GM19395 (cell line): Measurements from ENCODE around the gene OTOA.
"Not testable (repeated sequence)": the region's sequence is repeated elsewhere in the genome, so short reads cannot be mapped to it uniquely, and the experiment has no call there.

Source experiments
- ATAC-seq: cut with Tn5 transposase; IDR thresholded peaks from one replicate; pipeline ENCODE4 v1.9.1; 2021; ENCODE audit warnings: mild to moderate bottlenecking, moderate library complexity; ENCODE audit not compliant: unreplicated experiment

The OTOA gene

DNA sequence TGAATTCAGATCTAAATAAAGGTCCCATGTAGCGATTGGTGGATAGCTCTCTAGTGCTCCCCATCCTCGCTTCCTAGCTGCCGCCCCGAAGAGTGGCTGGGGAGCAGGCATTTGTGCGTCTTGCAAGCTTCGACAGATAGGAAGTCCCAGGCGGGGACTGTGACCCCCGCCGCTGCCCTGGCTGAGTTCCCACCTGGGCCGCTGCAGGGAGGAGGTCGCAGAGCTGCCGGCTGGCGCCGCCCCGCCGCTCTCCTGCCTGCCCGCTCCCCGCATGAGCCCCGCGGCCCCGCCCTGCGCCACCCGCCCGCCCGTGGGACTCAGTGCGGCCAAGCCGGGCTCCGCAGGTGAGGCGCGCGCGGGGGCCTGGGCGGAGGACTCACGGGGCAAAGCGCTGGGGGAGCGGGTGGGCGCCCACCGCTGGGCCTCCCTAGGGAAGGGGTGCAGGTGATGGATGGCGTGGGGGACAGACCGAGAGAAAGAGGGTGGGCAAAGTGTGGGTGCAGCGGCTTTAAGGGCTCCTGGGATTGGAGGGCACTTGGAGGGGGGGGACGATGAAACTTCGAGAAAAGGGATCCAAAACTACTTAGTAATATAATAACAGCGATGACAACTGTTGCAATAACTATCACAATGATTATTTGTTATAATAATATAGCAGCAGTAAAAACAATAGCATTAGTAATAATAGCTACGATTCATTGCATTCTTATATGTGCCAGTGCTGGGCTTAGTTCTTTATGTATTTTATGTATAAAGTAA, at the start of gene OTOA:
TSS of gene OTOA (plus strand) at position 80 of the 759 bp plus-strand sequence. CDS start 14,547 bp downstream, outside the sequence.
- ATAC-seq = no peak

DNA sequence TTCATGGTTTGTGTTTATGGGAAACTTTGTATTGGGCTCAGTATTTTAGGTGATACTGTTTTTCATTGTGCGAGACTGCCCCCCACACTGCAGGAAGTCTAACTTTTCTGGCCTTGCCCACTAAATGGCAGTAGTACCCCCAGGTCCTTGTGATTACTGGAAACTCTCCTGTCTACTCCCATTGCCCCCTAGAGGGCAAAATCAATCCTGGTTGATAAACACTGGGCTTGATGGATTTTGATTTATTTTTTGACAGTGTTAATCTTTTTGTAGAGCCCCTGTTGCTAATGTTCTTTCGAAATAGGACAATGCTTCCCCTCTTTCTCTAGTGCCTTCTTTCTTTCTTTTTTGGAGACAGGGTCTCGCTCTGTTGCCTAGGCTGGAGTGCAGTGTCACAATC, 48.9 kb upstream of the OTOA start:
- ATAC-seq = no peak

- ATAC-seq = no peak
These were observed 46.2 kb upstream of the OTOA start for GRCh38 chr16:21617607-21618006.

GRCh38 chr16:21618281-21618680, 45.5 kb upstream of the OTOA start:
- ATAC-seq = no peak

DNA sequence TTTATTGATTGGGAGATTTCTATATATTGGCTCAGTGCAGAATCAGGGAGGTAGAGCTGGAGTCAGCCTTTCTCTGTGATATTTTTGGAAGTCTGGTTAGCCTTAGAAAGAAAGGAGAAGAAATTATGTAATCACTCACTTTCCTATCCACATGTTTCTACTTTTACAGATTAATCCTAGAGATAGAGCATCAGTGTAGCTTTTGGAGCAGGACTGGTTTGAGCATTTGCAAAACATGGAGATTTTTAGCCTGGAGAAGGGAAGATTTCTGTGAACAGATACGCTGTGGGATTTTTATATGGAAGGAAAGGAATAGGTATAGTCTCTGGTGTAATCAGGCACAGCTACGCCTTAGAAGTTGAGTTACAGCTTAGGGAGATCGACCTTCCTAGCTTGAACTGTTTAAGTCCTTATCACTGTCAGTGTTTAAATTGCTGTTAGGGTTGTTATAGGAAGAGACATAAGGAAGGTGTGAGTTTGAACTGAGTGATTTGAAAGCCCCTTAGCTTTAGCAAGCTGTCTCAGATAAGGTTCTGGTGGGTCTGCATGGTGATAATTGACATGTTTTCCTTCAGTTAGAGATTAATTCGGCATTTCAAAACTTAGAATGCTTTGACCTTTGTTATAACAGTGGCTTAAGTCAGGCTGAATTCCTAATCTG, 43.9 kb upstream of the OTOA start:
- no peak for ATAC-seq

- ATAC-seq = no peak
These were observed 43.2 kb upstream of the OTOA start for GRCh38 chr16:21620592-21620991.

GRCh38 chr16:21622545-21622944, 41.2 kb upstream of the OTOA start:
- ATAC-seq = no peak

GRCh38 chr16:21625026-21625425, 38.7 kb upstream of the OTOA start:
- no peak for ATAC-seq

DNA sequence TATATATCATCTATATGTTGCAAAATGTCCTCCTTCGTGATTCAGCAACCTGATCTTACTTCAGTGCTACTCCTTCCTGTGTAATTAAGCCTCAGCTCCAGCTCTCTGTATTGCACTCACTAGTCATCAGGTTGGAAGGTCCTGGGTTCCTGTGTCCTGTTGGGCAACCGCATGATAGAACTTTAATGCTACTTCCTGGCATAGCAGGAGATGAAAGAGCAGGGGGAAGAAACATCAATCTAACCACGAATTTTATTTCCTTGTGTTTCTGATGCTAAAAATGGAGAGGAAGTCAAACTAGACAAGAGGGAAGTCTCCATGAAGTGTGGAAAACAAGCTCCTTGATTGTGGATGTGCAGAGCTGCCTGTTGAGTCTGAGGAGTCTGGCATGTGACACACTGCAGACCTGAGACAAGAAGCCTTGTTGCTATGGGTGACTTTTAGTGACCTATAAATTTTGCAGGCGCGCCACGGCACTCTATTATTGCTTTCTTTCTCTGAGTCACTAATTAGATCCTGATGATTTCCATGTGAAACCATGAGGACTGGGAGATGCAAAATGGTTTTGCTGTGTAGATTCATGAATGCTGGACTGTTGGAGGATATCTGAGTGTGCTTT, 37.0 kb upstream of the OTOA start:
- no peak for ATAC-seq

GRCh38 chr16:21628121-21628726, 35.5 kb upstream of the OTOA start:
- ATAC-seq = no peak

GRCh38 chr16:21628772-21629171, 35.0 kb upstream of the OTOA start:
- no peak for ATAC-seq

DNA sequence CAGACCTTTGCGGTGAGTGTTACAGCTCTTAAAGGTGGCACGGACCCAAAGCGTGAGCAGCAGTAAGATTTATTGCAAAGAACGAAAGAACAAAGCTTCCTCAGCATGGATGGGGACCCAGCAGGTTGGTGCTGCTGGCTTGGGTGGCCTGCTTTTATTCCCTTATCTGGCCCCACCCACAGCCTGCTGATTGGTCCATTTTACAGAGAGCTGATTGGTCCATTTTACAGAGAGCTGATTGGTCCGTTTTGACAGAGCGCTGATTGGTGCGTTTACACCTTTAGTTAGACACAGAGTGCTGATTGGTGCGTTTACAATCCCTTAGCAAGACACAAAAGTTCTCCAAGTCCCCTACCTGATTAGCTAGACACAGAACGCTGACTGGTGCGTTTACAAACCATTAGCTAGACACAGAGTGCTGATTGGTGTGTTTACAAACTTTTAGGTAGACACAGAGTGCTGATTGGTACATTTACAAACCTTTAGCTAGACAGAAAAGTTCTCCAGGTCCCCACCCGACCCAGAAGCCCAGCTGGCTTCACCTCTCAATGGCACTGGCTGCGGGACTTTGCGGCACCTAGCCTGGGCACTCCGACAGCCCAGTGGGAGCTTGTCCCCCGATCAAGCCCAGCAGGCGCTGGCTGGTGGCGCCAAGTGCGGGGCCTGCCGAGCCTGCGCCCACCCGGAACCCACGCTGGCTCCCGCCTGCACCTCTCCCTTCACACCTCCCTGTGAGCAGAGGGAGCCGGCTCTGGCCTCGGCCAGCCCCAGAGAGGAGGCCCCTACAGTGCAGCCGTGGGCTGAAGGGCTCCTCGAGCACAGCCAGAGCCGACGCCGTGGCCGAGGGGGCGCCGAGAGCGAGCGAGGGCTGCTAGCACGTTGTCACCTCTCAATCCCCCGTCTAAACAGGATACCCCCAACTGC, 33.9 kb upstream of the OTOA start:
- ATAC-seq = not testable (repeated sequence)

DNA sequence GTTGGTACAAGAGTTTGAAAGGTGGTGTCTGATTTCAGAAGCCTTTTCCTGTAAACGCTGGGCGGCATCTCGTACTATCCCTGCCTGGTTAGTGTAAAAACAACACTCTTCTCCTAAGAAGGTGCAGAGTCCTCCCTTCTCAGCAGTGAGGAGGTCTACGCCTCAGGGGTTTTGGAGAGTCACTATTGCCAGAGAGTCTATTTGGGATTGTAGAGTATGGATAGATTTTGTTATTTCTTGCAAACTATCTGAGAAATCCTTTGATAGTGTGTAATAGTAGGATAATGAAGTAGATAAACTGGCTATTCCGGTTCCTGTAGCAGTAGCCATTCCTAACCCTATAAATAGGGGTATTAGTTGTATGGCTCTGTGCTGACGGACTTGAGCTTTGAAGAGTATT, 32.9 kb upstream of the OTOA start:
- ATAC-seq = not testable (repeated sequence)

DNA sequence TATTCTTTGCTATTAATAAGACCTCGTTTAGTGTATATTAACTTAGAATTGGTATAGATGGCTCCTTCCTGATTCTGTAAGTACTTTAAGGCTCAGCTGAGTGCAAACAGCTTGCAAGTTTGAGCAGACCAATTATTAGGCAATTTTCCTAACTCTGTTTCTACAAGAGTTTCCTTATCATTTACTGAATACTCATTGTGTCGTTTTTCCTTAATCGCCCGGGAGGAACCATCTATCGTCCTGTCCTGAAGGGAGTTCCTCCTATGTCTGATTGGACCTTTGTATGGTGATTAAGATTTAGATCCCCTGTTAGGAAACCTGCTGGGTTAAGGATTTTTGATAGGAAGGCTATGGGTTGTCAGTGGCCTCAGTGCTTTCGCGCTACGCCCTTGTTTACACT, 32.4 kb upstream of the OTOA start:
- ATAC-seq = not testable (repeated sequence)

- not testable (repeated sequence) for ATAC-seq
These were observed 31.7 kb upstream of the OTOA start for GRCh38 chr16:21631951-21632575.

DNA sequence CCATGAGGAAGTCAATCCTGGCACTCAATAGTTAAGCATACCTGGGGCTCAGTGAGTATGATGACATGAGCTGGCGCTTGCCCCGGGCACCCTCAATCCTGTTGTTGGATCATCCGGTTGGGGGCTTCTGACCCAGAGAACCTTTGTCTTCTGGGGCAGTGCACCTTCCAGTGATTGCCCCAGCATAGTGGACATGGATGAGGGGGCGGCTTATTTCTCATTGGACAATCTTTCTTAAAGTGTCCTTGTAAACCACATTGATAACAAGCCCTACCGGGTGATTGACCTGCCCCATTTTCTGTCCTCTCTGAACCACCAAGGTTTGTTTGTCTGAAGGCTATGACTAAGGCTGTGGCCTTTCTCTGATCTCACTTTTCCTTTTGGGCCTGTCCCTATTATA, 29.6 kb upstream of the OTOA start:
- ATAC-seq = no peak

DNA sequence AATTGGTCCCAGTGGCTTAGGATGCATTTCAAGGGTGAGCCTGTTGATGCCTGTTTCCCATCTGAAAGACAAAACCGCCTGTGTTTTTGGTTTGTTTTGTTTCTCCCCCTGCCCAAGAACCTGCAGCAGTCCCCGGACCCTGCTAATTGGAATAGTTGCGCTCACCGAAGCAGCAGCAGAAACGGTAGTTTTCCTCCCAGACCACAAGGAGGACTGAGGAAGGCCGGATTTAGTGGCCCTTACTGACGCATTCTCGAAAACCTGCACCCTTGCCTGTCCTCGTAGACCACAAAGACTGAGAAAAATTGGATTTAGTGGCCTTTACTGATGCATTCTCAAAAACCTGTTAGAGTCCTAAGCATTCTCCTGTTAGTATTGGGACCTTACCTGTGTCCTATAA, 28.1 kb upstream of the OTOA start:
- ATAC-seq = not testable (repeated sequence)

GRCh38 chr16:21637032-21637968, 26.5 kb upstream of the OTOA start:
- ATAC-seq = no peak

- no peak for ATAC-seq
These were observed 25.2 kb upstream of the OTOA start for GRCh38 chr16:21638573-21638975.
